ENCODE results near the gene ZFAND3.

DNA sequence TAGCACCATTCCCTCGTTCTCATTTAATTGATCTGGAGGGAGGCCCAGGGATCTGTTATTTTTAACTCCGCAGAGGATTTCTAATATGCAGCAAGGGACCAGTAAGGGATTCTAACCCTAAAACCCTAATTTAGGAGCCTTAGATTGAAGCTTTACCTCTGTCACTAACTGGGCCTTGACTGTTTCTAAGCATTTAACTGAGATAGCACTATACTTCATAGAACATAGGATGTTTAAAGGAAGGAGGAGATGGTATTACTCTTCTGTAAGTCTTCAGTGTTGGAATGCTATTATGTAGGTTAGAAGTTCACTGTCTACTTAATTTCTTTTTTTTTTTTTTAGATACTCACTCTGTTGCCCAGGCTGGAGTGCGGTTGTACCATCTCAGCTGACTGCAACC lies 242.5 kb downstream of the ZFAND3 start:
- TF ChIP-seq, protein P1, sequence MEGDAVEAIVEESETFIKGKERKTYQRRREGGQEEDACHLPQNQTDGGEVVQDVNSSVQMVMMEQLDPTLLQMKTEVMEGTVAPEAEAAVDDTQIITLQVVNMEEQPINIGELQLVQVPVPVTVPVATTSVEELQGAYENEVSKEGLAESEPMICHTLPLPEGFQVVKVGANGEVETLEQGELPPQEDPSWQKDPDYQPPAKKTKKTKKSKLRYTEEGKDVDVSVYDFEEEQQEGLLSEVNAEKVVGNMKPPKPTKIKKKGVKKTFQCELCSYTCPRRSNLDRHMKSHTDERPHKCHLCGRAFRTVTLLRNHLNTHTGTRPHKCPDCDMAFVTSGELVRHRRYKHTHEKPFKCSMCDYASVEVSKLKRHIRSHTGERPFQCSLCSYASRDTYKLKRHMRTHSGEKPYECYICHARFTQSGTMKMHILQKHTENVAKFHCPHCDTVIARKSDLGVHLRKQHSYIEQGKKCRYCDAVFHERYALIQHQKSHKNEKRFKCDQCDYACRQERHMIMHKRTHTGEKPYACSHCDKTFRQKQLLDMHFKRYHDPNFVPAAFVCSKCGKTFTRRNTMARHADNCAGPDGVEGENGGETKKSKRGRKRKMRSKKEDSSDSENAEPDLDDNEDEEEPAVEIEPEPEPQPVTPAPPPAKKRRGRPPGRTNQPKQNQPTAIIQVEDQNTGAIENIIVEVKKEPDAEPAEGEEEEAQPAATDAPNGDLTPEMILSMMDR (IDR thresholded peaks at IDR 0.05), result no peak
- no peak for TF ChIP-seq POLR2A (IDR thresholded peaks at IDR 0.05)
- no peak for TF ChIP-seq EP300 (IDR thresholded peaks at IDR 0.05)
- no peak for TF ChIP-seq POLR2AphosphoS5 (IDR thresholded peaks at IDR 0.05)
